Caco-2 (cell line): ENCODE measurements around the gene PHKB. TPM values are rescaled to one million over a fixed set of nuclear protein-coding genes. Genes with fewer than 3 reads are reported as not detected.

Experiments
- BruUV-seq: library from RNA; stranded (reverse); fragments of 400-500 nt; replicated peaks from 2 replicates; lab custom pipeline; 2021; lab: Mats Ljungman, UMichigan
- CTCF ChIA-PET: fragments of 300-600 bp; sonication (Branson Sonifier 250); formaldehyde crosslinking; loops from one replicate; lab custom pipeline; 2022; ENCODE audit warnings: antibody characterized with exemption; lab: Charles Lee
- POLR2A ChIA-PET: fragments of 300-600 bp; sonication (Branson Sonifier 250); formaldehyde crosslinking; loops from one replicate; lab custom pipeline; 2022; ENCODE audit warnings: antibody characterized with exemption; lab: Charles Lee
- DNase-seq, 2 experiments: peaks; one replicate each; pipeline versions ENCODE4 v3.0.0 to v3.0.0-alpha.2; 2020 to 2022
- H3K27me3 ChIP-seq: replicated peaks from 2 replicates; pipeline ENCODE4 v1.6.0; 2011; ENCODE audit warnings: low read length; ENCODE audit not compliant: control insufficient read depth, insufficient read depth
- H3K36me3 ChIP-seq: 2 replicates; pipeline ENCODE4 v1.5.1; 2011; ENCODE audit warnings: low read length; ENCODE audit not compliant: control insufficient read depth, insufficient read depth
- H3K4me1 ChIP-seq: fragments of 250-450 bp; sonication (Bioruptor Pico); 2 replicates; pipeline ENCODE4 v1.5.1; 2020; ENCODE audit warnings: mild to moderate bottlenecking
- H3K4me3 ChIP-seq: 2 replicates; pipeline ENCODE4 v1.5.1; 2011; ENCODE audit warnings: low read depth, mild to moderate bottlenecking, control low read depth, low read length
- H3K9me3 ChIP-seq: fragments of 250-450 bp; sonication (Bioruptor Pico); 2 replicates; pipeline ENCODE4 v1.5.1; 2020; ENCODE audit warnings: mild to moderate bottlenecking, moderate library complexity
- H3K27ac Mint-ChIP-seq: one replicate; pipeline ENCODE4 v1.8.0; 2022; ENCODE audit warnings: mixed read lengths; ENCODE audit not compliant: unreplicated experiment
- H3K27me3 Mint-ChIP-seq: one replicate; pipeline ENCODE4 v1.8.0; 2022; ENCODE audit warnings: mixed read lengths; ENCODE audit not compliant: insufficient read depth, unreplicated experiment
- H3K36me3 Mint-ChIP-seq: one replicate; pipeline ENCODE4 v1.8.0; 2022; ENCODE audit warnings: mild to moderate bottlenecking, mixed read lengths; ENCODE audit not compliant: insufficient read depth, unreplicated experiment
- H3K4me1 Mint-ChIP-seq: one replicate; pipeline ENCODE4 v1.8.0; 2022; ENCODE audit warnings: low read depth, mixed read lengths; ENCODE audit not compliant: unreplicated experiment
- H3K4me3 Mint-ChIP-seq: one replicate; pipeline ENCODE4 v1.8.0; 2022; ENCODE audit warnings: mild to moderate bottlenecking, moderate library complexity, mixed read lengths; ENCODE audit not compliant: unreplicated experiment
- H3K9me3 Mint-ChIP-seq: one replicate; pipeline ENCODE4 v1.8.0; 2022; ENCODE audit warnings: mixed read lengths; ENCODE audit not compliant: unreplicated experiment
- CTCF ChIP-seq, 2 experiments: fragments of 200-600 bp in 1 of 2; IDR thresholded peaks; 1 replicate in 1 of 2; 2 replicates in 1 of 2; pipeline versions ENCODE4 v1.5.1 to v1.8.0; 2011 to 2022; ENCODE audit warnings: antibody characterized with exemption in 1 of 2, control low read depth in 1 of 2, inconsistent platforms in 1 of 2, low read depth in 1 of 2, low read length in 1 of 2, mild to moderate bottlenecking in 1 of 2, moderate library complexity in 1 of 2; ENCODE audit not compliant: insufficient read depth in 1 of 2, severe bottlenecking in 1 of 2, unreplicated experiment in 1 of 2
- intact Hi-C: fragments of 100-400 bp; cut with micrococcal nuclease; formaldehyde crosslinking; loops from one replicate; pipeline ENCODE4 v1.10.0; 2022; ENCODE audit not compliant: unreplicated experiment
- total RNA-seq: library from RNA; stranded (reverse); gene quantifications from 2 replicates; pipeline ENCODE4 v1.2.3, GENCODE V29; 2022

PHKB gene
- total RNA-seq, 1 experiment from 2014 or later = 74.2 TPM

- ChIA-PET CTCF (no interaction called here), POLR2A (no interaction called here)
- Histone ChIP-seq H3K4me1 (peaks cover 8% of the 10 kb centered on the region), H3K36me3 (no peaks in the 10 kb centered on the region), H3K9me3 (no peaks in the 10 kb centered on the region), H3K27me3 (no peaks in the 10 kb centered on the region), H3K4me3 (no peak overlapping the region)
- Mint-ChIP-seq H3K36me3 (no peaks in the 10 kb centered on the region), H3K4me3 (no peak overlapping the region), H3K27me3 (no peaks in the 10 kb centered on the region), H3K9me3 (no peaks in the 10 kb centered on the region), H3K4me1 (no peaks in the 10 kb centered on the region), H3K27ac (no peak overlapping the region)
- no peak for DNase-seq
- intact Hi-C loops = loop anchor here (5.0 kb wide), 1 partner anchor 382 kb away; the partner anchor contains the start of gene NETO2
- TF ChIP-seq CTCF (IDR thresholded peaks at IDR 0.05; ENCODE audit: insufficient read depth in 1 of 2, low read depth in 1 of 2, low read length in 1 of 2, severe bottlenecking in 1 of 2, unreplicated experiment in 1 of 2) = no peak
- no TSS peak for BruUV-seq
Measured at GRCh38 chr16:47524007-47524405, 62.9 kb downstream of the PHKB start.

- H3K4me3 ChIP-seq = no peak overlapping the region
- Mint-ChIP-seq H3K27ac (no peak overlapping the region), H3K27me3 (no peaks in the 10 kb centered on the region), H3K4me3 (no peak overlapping the region), H3K9me3 (no peaks in the 10 kb centered on the region), H3K4me1 (no peaks in the 10 kb centered on the region), H3K36me3 (peaks cover 4% of the 10 kb centered on the region)
- H3K9me3 ChIP-seq = no peaks in the 10 kb centered on the region
- no peak for DNase-seq
- CTCF ChIA-PET = no interaction called here
- no peaks in the 10 kb centered on the region for H3K36me3 ChIP-seq
- TF ChIP-seq CTCF (IDR thresholded peaks at IDR 0.05; ENCODE audit: insufficient read depth in 1 of 2, low read depth in 1 of 2, low read length in 1 of 2, severe bottlenecking in 1 of 2, unreplicated experiment in 1 of 2) = no peak
- intact Hi-C loops = no loop called here
- POLR2A ChIA-PET = no interaction called here
- no TSS peak for BruUV-seq
- no peaks in the 10 kb centered on the region for H3K27me3 ChIP-seq
- peaks cover 3% of the 10 kb centered on the region for H3K4me1 ChIP-seq
Measured at GRCh38 chr16:47528431-47528830, 67.3 kb downstream of the PHKB start.

GRCh38 chr16:47533744-47534292 is 72.7 kb downstream of the PHKB start:
- CTCF ChIA-PET = no interaction called here
- Histone ChIP-seq H3K4me3 (no peak overlapping the region), H3K36me3 (no peaks in the 10 kb centered on the region), H3K27me3 (no peaks in the 10 kb centered on the region), H3K9me3 (no peaks in the 10 kb centered on the region), H3K4me1 (peaks cover 10% of the 10 kb centered on the region)
- no peak for TF ChIP-seq CTCF (IDR thresholded peaks at IDR 0.05; ENCODE audit: insufficient read depth in 1 of 2, low read depth in 1 of 2, low read length in 1 of 2, severe bottlenecking in 1 of 2, unreplicated experiment in 1 of 2)
- Mint-ChIP-seq H3K9me3 (no peaks in the 10 kb centered on the region), H3K27me3 (no peaks in the 10 kb centered on the region), H3K4me1 (peaks cover 4% of the 10 kb centered on the region), H3K36me3 (peaks cover 4% of the 10 kb centered on the region), H3K4me3 (no peak overlapping the region), H3K27ac (no peak overlapping the region)
- no peak for DNase-seq
- POLR2A ChIA-PET = no interaction called here
- no TSS peak for BruUV-seq
- intact Hi-C loops = no loop called here
